Tibial nerve (tissue), 4 donors: ENCODE data around the gene ATG7. TPM values are rescaled to one million over a fixed set of nuclear protein-coding genes. Genes with fewer than 3 reads are reported as not detected.

Source experiments
- DNase-seq, 2 donors: peaks; one replicate each; pipeline ENCODE4 v3.0.0-alpha.2; 2019; ENCODE audit warnings: low spot score in 2 of 2
- H3K27ac ChIP-seq, 4 donors: fragments of 200-600 bp; sonication (generic) in 3 of 4; one replicate each; pipeline ENCODE4 v1.5.1; 2017 to 2019; ENCODE audit warnings: mild to moderate bottlenecking in 1 of 4
- H3K27me3 ChIP-seq, 2 donors: fragments of 200-600 bp; sonication (generic) in 1 of 2; one replicate each; pipeline versions ENCODE4 v1.5.1 to v1.6.0; 2017 to 2019
- H3K36me3 ChIP-seq, 3 donors: fragments of 200-600 bp; sonication (generic); one replicate each; pipeline ENCODE4 v1.5.1; 2018 to 2019
- H3K4me1 ChIP-seq, 4 donors: fragments of 200-600 bp; sonication (generic) in 3 of 4; one replicate each; pipeline ENCODE4 v1.5.1; 2017 to 2019
- H3K4me3 ChIP-seq, 4 donors: fragments of 200-600 bp; sonication (generic) in 3 of 4; one replicate each; pipeline ENCODE4 v1.5.1; 2017 to 2019; ENCODE audit warnings: mild to moderate bottlenecking in 1 of 4, moderate library complexity in 1 of 4
- H3K9me3 ChIP-seq, 4 donors: fragments of 200-600 bp; sonication (generic) in 3 of 4; one replicate each; pipeline ENCODE4 v1.5.1; 2017 to 2019
- EP300 ChIP-seq, 2 donors: sonication (generic); formaldehyde crosslinking; IDR thresholded peaks; one replicate each; pipeline ENCODE4 v1.6.1; 2017; ENCODE audit warnings: antibody characterized with exemption in 2 of 2, mild to moderate bottlenecking in 1 of 2
- POLR2A ChIP-seq, 2 donors: fragments of 450-650 bp; IDR thresholded peaks; one replicate each; pipeline ENCODE4 v1.6.1; 2017; ENCODE audit warnings: antibody characterized with exemption in 2 of 2, mild to moderate bottlenecking in 2 of 2, moderate library complexity in 2 of 2
- WGBS, 2 donors: methylation state at CpG; one replicate each; pipeline ENCODE4 v1.1.5; 2018; 5-methylcytosine and 5-hydroxymethylcytosine counted together
- total RNA-seq, 4 donors: library from RNA; depleted of rRNA; stranded (reverse); fragments of >200 nt; gene quantifications; one replicate each; pipeline ENCODE4 v1.1.0, GENCODE V29; 2016
- TF ChIP-seq, protein P1 (sequence below), 5 experiments: fragments of 200-600 bp in 3 of 5; fragments of 450-650 bp in 2 of 5; sonication (generic) in 3 of 5; IDR thresholded peaks; one replicate each; pipeline ENCODE4 v1.5.1; 2016 to 2019; ENCODE audit warnings: antibody characterized with exemption in 5 of 5, mild to moderate bottlenecking in 3 of 5, moderate library complexity in 2 of 5

ATG7 gene
- total RNA-seq, 4 donors from 2014 or later, result 71.0 to 94.0 (median 76.2) TPM

GRCh38 chr3:11581237-11582190 lies 309.3 kb downstream of the ATG7 start:
- DNase-seq, result no peak
- Histone ChIP-seq H3K36me3 (no peaks in the 10 kb centered on the region), H3K27me3 (no peaks in the 10 kb centered on the region), H3K27ac (peak overlapping the region; percentile 48 to 95 (median 72)), H3K4me1 (peaks cover 0 to 90% (median 51%) of the 10 kb centered on the region in 4 donors), H3K9me3 (no peaks in the 10 kb centered on the region), H3K4me3 (peak overlapping the region; percentile 10 to 47 (median 26))
- WGBS, 2 donors, result 27 to 30% methylated on average over 16 of the region's 16 CpGs
- TF ChIP-seq EP300 (IDR thresholded peaks at IDR 0.05) (no peak), POLR2A (IDR thresholded peaks at IDR 0.05) (no peak)
- TF ChIP-seq, protein P1, sequence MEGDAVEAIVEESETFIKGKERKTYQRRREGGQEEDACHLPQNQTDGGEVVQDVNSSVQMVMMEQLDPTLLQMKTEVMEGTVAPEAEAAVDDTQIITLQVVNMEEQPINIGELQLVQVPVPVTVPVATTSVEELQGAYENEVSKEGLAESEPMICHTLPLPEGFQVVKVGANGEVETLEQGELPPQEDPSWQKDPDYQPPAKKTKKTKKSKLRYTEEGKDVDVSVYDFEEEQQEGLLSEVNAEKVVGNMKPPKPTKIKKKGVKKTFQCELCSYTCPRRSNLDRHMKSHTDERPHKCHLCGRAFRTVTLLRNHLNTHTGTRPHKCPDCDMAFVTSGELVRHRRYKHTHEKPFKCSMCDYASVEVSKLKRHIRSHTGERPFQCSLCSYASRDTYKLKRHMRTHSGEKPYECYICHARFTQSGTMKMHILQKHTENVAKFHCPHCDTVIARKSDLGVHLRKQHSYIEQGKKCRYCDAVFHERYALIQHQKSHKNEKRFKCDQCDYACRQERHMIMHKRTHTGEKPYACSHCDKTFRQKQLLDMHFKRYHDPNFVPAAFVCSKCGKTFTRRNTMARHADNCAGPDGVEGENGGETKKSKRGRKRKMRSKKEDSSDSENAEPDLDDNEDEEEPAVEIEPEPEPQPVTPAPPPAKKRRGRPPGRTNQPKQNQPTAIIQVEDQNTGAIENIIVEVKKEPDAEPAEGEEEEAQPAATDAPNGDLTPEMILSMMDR (IDR thresholded peaks at IDR 0.05), result no peak

GRCh38 chr3:11582191-11582968 lies 310.2 kb downstream of the ATG7 start:
- peaks cover 0 to 90% (median 54%) of the 10 kb centered on the region in 4 donors for H3K4me1 ChIP-seq
- TF ChIP-seq EP300 (IDR thresholded peaks at IDR 0.05), result peak; percentile 62 to 88
- TF ChIP-seq, protein P1 (IDR thresholded peaks at IDR 0.05), result peak in 1 of 5 experiments; percentile 9
- no peak for TF ChIP-seq POLR2A (IDR thresholded peaks at IDR 0.05)
- no peaks in the 10 kb centered on the region for H3K36me3 ChIP-seq
- peak; percentile 72 to 73 for DNase-seq
- peak overlapping the region; percentile 48 to 95 (median 72) for H3K27ac ChIP-seq
- H3K4me3 ChIP-seq, result peak overlapping the region; percentile 10 to 47 (median 26)
- no peaks in the 10 kb centered on the region for H3K27me3 ChIP-seq
- H3K9me3 ChIP-seq, result no peaks in the 10 kb centered on the region
- 2 to 4% methylated on average over 13 of the region's 13 CpGs for WGBS, 2 donors

DNA sequence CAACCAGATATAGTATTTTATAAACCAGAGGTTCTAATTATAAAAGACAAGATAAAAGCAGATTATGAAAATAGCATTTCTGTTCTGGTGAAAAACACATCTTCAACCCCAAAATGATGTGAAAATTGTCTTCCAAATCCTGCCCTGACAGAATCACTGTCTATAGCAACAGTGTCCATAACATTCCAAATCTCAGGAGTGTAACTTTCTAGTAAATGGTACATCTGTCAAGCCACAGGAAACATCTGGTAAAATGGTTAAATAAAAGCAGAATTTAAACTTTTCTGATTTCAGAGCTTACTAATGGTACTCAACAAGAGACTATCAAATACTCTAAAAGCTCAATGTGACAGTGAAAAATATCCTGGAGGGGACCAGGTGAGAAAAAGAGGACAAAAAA lies 311.0 kb downstream of the ATG7 start:
- no peak overlapping the region for H3K4me3 ChIP-seq
- H3K27ac ChIP-seq, result peak overlapping the region; percentile 25 to 95 (median 68)
- no peaks in the 10 kb centered on the region for H3K9me3 ChIP-seq
- no peaks in the 10 kb centered on the region for H3K27me3 ChIP-seq
- peaks cover 0 to 90% (median 57%) of the 10 kb centered on the region in 4 donors for H3K4me1 ChIP-seq
- DNase-seq, result no peak
- H3K36me3 ChIP-seq, result no peaks in the 10 kb centered on the region
- TF ChIP-seq POLR2A (IDR thresholded peaks at IDR 0.05), result no peak
- TF ChIP-seq, protein P1 (IDR thresholded peaks at IDR 0.05), result no peak
- TF ChIP-seq EP300 (IDR thresholded peaks at IDR 0.05), result no peak

GRCh38 chr3:11583638-11584046 lies 311.4 kb downstream of the ATG7 start:
- TF ChIP-seq, protein P1 (IDR thresholded peaks at IDR 0.05), result no peak
- TF ChIP-seq EP300 (IDR thresholded peaks at IDR 0.05), result no peak
- no peak for TF ChIP-seq POLR2A (IDR thresholded peaks at IDR 0.05)
- Histone ChIP-seq H3K9me3 (no peaks in the 10 kb centered on the region), H3K4me1 (peaks cover 0 to 94% (median 60%) of the 10 kb centered on the region in 4 donors), H3K36me3 (no peaks in the 10 kb centered on the region), H3K27me3 (no peaks in the 10 kb centered on the region), H3K4me3 (no peak overlapping the region), H3K27ac (peak overlapping the region; percentile 25 to 95 (median 68))
- no peak for DNase-seq
- 39 to 44% methylated on average over 10 of the region's 10 CpGs for WGBS, 2 donors
